GM23338 (cell line): ENCODE data around the gene CCL20. TPM values are rescaled to one million over a fixed set of nuclear protein-coding genes. Genes with fewer than 3 reads are reported as not detected.
"Not testable (repeated sequence)": the region's sequence is repeated elsewhere in the genome, so short reads cannot be mapped to it uniquely, and the experiment has no call there.

Source experiments
- ATAC-seq: fragments of 200-7000 bp; cut with Tn5 transposase; 3 replicates; pipeline ENCODE4 v1.9.1; 2020
- DNase-seq: peaks from one replicate; pipeline ENCODE4 v3.0.0-alpha.2; 2015; ENCODE audit warnings: low spot score
- H2AFZ ChIP-seq: fragments of 200-600 bp; sonication (generic); 2 replicates; pipeline ENCODE4 v1.8.0; 2016; ENCODE audit warnings: antibody characterized with exemption, mild to moderate bottlenecking, moderate library complexity
- H3F3A ChIP-seq: fragments of 200-600 bp; sonication (generic); replicated peaks from 2 replicates; pipeline ENCODE4 v1.8.0; 2017; ENCODE audit warnings: antibody characterized with exemption, mixed run types, low read depth
- H3K27ac ChIP-seq: fragments of 200-600 bp; sonication (generic); 2 replicates; pipeline ENCODE4 v1.6.1; 2016; ENCODE audit warnings: low read depth
- H3K27me3 ChIP-seq: fragments of 200-600 bp; sonication (generic); 2 replicates; pipeline ENCODE4 v1.8.0; 2016; ENCODE audit warnings: mild to moderate bottlenecking, mixed run types, moderate library complexity; ENCODE audit not compliant: insufficient read depth
- H3K36me3 ChIP-seq: fragments of 200-600 bp; sonication (generic); 2 replicates; pipeline ENCODE4 v1.8.0; 2016; ENCODE audit warnings: mild to moderate bottlenecking; ENCODE audit not compliant: insufficient read depth
- H3K4me1 ChIP-seq: fragments of 200-600 bp; sonication (generic); 2 replicates; pipeline ENCODE4 v1.8.0; 2016; ENCODE audit warnings: mild to moderate bottlenecking, moderate library complexity; ENCODE audit not compliant: insufficient read depth
- H3K4me2 ChIP-seq: fragments of 200-600 bp; sonication (generic); 2 replicates; pipeline ENCODE4 v1.7.1; 2017; ENCODE audit warnings: mixed run types
- H3K4me3 ChIP-seq: fragments of 200-600 bp; sonication (generic); 2 replicates; pipeline ENCODE4 v1.6.1; 2016; ENCODE audit warnings: mixed run types
- H3K79me2 ChIP-seq: fragments of 200-600 bp; sonication (generic); replicated peaks from 2 replicates; pipeline ENCODE4 v1.8.0; 2017; ENCODE audit warnings: mild to moderate bottlenecking; ENCODE audit not compliant: insufficient read depth
- H3K9me2 ChIP-seq: fragments of 200-600 bp; sonication (generic); 2 replicates; pipeline ENCODE4 v1.8.0; 2017; ENCODE audit not compliant: insufficient read depth
- H4K20me1 ChIP-seq: fragments of 200-600 bp; sonication (generic); replicated peaks from 2 replicates; pipeline ENCODE4 v1.8.0; 2017; ENCODE audit warnings: mild to moderate bottlenecking; ENCODE audit not compliant: insufficient read depth
- H3K27ac Mint-ChIP-seq: 2 replicates; pipeline ENCODE4 v1.8.0; 2020; ENCODE audit warnings: inconsistent platforms, mild to moderate bottlenecking, moderate library complexity, mixed read lengths
- H3K27me3 Mint-ChIP-seq: 3 replicates; pipeline ENCODE4 v1.8.0; 2022; ENCODE audit warnings: low read depth, mild to moderate bottlenecking, moderate library complexity, mixed read lengths, inconsistent platforms; ENCODE audit not compliant: insufficient read depth, poor library complexity
- H3K36me3 Mint-ChIP-seq: 3 replicates; pipeline ENCODE4 v1.8.0; 2021; ENCODE audit warnings: low read depth, mild to moderate bottlenecking, inconsistent platforms, moderate library complexity, mixed read lengths
- H3K4me1 Mint-ChIP-seq: 3 replicates; pipeline ENCODE4 v1.8.0; 2020; ENCODE audit warnings: mild to moderate bottlenecking, inconsistent platforms, mixed read lengths
- H3K4me3 Mint-ChIP-seq: 3 replicates; pipeline ENCODE4 v1.8.0; 2021; ENCODE audit warnings: moderate library complexity, mild to moderate bottlenecking, inconsistent platforms, mixed read lengths
- H3K9me3 Mint-ChIP-seq: 3 replicates; pipeline ENCODE4 v1.8.0; 2020; ENCODE audit warnings: moderate library complexity, mild to moderate bottlenecking, inconsistent platforms, mixed read lengths
- CREB1 ChIP-seq: fragments of 250-450 bp; sonication (Bioruptor Pico); IDR thresholded peaks from 2 replicates; pipeline ENCODE4 v1.5.0; 2020; ENCODE audit warnings: low read depth, mild to moderate bottlenecking, moderate library complexity
- EZH2 ChIP-seq: fragments of 200-600 bp; sonication (generic); IDR thresholded peaks from one replicate; pipeline ENCODE4 v1.8.0; 2017; ENCODE audit warnings: antibody characterized with exemption, mild to moderate bottlenecking, low read depth; ENCODE audit not compliant: unreplicated experiment
- EZH2phosphoT487 ChIP-seq: fragments of 200-600 bp; sonication (generic); IDR thresholded peaks from one replicate; pipeline ENCODE4 v1.8.1; 2018; ENCODE audit warnings: antibody characterized with exemption; ENCODE audit not compliant: unreplicated experiment
- JUNB ChIP-seq: IDR thresholded peaks from one replicate; pipeline ENCODE4 v1.6.1; 2016; ENCODE audit warnings: antibody characterized with exemption; ENCODE audit not compliant: unreplicated experiment
- NANOG ChIP-seq: IDR thresholded peaks from 2 replicates; pipeline ENCODE4 v1.6.1; 2016; ENCODE audit warnings: antibody characterized with exemption, borderline replicate concordance
- POLR2AphosphoS5 ChIP-seq: IDR thresholded peaks from 2 replicates; pipeline ENCODE4 v1.6.1; 2016; ENCODE audit warnings: antibody characterized with exemption, low read depth
- STAT1 ChIP-seq: IDR thresholded peaks from one replicate; pipeline ENCODE4 v1.6.1; 2016; ENCODE audit warnings: antibody characterized with exemption; ENCODE audit not compliant: unreplicated experiment
- ZNF114 ChIP-seq: fragments of 250-450 bp; sonication (Bioruptor Pico); IDR thresholded peaks from 2 replicates; pipeline ENCODE4 v1.5.0; 2020; ENCODE audit warnings: mild to moderate bottlenecking, moderate library complexity
- ZNF331 ChIP-seq: fragments of 250-450 bp; sonication (Bioruptor Pico); IDR thresholded peaks from 2 replicates; pipeline ENCODE4 v1.5.0; 2020; ENCODE audit warnings: low read depth, mild to moderate bottlenecking, moderate library complexity
- polyA plus RNA-seq: library from polyadenylated mRNA; unstranded; fragments of >200 nt; fragmentation: Nextera tagmentation; extraction: Ambion mirVana; gene quantifications from 2 replicates; pipeline ENCODE4 v1.2.1, GENCODE V29; 2016
- total RNA-seq: library from RNA; depleted of rRNA; stranded (reverse); fragments of >200 nt; shearing (Covaris generic); gene quantifications from 2 replicates; pipeline ENCODE4 v1.2.3, GENCODE V29; 2014
- TF ChIP-seq, protein P1 (sequence below): IDR thresholded peaks from one replicate; pipeline ENCODE4 v1.6.1; 2018; ENCODE audit warnings: antibody characterized with exemption; ENCODE audit not compliant: unreplicated experiment
- TF ChIP-seq, protein P2 (sequence below): IDR thresholded peaks from 2 replicates; pipeline ENCODE4 v1.6.1; 2016; ENCODE audit warnings: antibody characterized with exemption
- TF ChIP-seq, protein P3 (sequence below), 2 experiments: fragments of 200-600 bp in 1 of 2; sonication (generic) in 1 of 2; conservative IDR thresholded peaks; 2 replicates each; pipeline versions ENCODE4 v1.5.1 to v1.6.1; 2016 to 2017; ENCODE audit warnings: antibody characterized with exemption in 2 of 2, low read depth in 2 of 2, mild to moderate bottlenecking in 2 of 2, moderate library complexity in 1 of 2

CCL20 gene
- total and polyA plus RNA-seq, 2 experiments from 2014 or later, result not detected

DNA sequence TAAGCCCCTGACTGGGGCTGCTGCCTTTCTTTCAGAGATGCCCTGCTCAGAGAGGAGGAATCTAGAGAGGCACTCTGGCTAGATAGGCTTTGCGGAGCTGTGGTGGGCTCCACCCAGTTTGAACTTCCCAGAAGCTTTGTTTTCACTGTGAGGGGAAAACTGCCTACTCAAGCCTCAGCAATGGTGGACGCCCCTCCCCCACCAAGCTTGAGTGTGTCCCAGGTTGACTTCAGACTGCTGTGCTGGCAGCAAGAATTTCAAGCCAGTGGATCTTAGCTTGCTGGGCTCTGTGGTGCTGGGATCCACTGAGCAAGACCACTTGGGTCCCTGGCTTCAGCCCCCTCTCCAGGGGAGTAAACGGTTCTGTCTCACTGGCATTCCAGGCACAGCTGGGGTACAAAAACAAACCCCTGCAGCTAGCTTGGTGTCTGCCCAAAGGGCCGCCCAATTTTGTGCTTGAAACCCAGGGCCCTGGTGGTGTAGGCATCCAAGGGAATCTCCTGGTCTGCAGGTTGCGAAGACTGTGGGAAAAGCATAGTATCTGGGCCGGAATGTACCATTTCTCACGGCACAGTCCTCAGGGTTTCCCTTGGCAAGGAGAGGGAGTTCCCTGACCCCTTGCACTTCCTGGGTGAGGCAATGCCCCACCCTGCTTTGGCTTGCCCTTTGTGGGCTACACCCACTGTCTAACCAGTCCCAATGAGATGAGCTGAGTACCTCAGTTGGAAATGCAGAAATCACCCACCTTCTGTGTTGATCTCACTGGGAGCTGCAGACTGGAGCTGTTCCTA, 25.9 kb downstream of the CCL20 start:
- not testable (repeated sequence) for H3K4me1 ChIP-seq, H4K20me1 ChIP-seq, ATAC-seq, H3K27ac ChIP-seq, H3K27me3 ChIP-seq, H3K4me3 Mint-ChIP-seq, H3K36me3 Mint-ChIP-seq, H3K4me1 Mint-ChIP-seq, H3K27ac Mint-ChIP-seq, H3K4me2 ChIP-seq, H3K4me3 ChIP-seq, H3K9me2 ChIP-seq, H3K36me3 ChIP-seq, H3K79me2 ChIP-seq, H3F3A ChIP-seq, H3K27me3 Mint-ChIP-seq
- DNase-seq, result peak; percentile 23
- peak overlapping the region; percentile 88; the same call in 1 of the 2 replicates for H2AFZ ChIP-seq
- peaks cover 12% of the 10 kb centered on the region; the same call in 2 of the 3 replicates for H3K9me3 Mint-ChIP-seq

DNA sequence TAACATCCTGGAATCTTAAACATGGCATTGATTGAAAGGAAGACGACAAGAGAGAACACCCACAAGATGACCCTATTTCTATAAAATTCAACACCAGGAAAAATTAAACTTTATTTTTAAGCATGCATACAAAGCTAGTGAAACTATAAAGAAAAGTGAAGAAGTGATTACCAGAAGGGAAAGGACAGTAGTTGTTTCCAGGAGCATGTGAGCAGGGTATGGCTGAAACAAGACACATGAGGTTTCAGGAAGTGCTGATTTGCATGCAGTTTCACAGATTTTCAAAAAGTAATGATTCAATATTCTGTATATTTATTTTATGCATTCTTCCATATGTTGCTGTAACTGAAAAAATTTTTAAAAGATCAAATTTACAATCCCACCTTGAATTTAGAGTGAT, 33.2 kb downstream of the CCL20 start:
- H3K27me3 ChIP-seq, result no peaks in the 10 kb centered on the region
- H3K4me2 ChIP-seq, result no peak overlapping the region
- H4K20me1 ChIP-seq, result no peaks in the 10 kb centered on the region
- no peak overlapping the region for H3K4me3 ChIP-seq
- no peaks in the 10 kb centered on the region for H3F3A ChIP-seq
- Mint-ChIP-seq H3K4me1 (peaks cover 16% of the 10 kb centered on the region), H3K27me3 (no peaks in the 10 kb centered on the region), H3K36me3 (no peaks in the 10 kb centered on the region), H3K9me3 (peaks cover 3% of the 10 kb centered on the region; the same call in 1 of the 3 replicates), H3K27ac (no peak overlapping the region), H3K4me3 (no peak overlapping the region)
- H3K9me2 ChIP-seq, result 0 out of 2 replicates have a peak, but pooled peaks cover 3% of the 10 kb centered on the region
- no peak overlapping the region for H3K27ac ChIP-seq
- DNase-seq (no peak), ATAC-seq (no peak)
- no peaks in the 10 kb centered on the region for H3K36me3 ChIP-seq
- peaks cover 11% of the 10 kb centered on the region; the same call in 1 of the 2 replicates for H3K4me1 ChIP-seq
- 0 out of 2 replicates have a peak overlapping the region, but pooled peaks have one; percentile 32 for H2AFZ ChIP-seq
- no peaks in the 10 kb centered on the region for H3K79me2 ChIP-seq
- TF ChIP-seq, protein P1, sequence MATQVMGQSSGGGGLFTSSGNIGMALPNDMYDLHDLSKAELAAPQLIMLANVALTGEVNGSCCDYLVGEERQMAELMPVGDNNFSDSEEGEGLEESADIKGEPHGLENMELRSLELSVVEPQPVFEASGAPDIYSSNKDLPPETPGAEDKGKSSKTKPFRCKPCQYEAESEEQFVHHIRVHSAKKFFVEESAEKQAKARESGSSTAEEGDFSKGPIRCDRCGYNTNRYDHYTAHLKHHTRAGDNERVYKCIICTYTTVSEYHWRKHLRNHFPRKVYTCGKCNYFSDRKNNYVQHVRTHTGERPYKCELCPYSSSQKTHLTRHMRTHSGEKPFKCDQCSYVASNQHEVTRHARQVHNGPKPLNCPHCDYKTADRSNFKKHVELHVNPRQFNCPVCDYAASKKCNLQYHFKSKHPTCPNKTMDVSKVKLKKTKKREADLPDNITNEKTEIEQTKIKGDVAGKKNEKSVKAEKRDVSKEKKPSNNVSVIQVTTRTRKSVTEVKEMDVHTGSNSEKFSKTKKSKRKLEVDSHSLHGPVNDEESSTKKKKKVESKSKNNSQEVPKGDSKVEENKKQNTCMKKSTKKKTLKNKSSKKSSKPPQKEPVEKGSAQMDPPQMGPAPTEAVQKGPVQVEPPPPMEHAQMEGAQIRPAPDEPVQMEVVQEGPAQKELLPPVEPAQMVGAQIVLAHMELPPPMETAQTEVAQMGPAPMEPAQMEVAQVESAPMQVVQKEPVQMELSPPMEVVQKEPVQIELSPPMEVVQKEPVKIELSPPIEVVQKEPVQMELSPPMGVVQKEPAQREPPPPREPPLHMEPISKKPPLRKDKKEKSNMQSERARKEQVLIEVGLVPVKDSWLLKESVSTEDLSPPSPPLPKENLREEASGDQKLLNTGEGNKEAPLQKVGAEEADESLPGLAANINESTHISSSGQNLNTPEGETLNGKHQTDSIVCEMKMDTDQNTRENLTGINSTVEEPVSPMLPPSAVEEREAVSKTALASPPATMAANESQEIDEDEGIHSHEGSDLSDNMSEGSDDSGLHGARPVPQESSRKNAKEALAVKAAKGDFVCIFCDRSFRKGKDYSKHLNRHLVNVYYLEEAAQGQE, result no peak
- no peak for TF ChIP-seq NANOG
- no peak for TF ChIP-seq ZNF114 (CRISPR knock-in tag)
- TF ChIP-seq, protein P2, sequence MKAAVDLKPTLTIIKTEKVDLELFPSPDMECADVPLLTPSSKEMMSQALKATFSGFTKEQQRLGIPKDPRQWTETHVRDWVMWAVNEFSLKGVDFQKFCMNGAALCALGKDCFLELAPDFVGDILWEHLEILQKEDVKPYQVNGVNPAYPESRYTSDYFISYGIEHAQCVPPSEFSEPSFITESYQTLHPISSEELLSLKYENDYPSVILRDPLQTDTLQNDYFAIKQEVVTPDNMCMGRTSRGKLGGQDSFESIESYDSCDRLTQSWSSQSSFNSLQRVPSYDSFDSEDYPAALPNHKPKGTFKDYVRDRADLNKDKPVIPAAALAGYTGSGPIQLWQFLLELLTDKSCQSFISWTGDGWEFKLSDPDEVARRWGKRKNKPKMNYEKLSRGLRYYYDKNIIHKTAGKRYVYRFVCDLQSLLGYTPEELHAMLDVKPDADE, result no peak
- TF ChIP-seq, protein P3, sequence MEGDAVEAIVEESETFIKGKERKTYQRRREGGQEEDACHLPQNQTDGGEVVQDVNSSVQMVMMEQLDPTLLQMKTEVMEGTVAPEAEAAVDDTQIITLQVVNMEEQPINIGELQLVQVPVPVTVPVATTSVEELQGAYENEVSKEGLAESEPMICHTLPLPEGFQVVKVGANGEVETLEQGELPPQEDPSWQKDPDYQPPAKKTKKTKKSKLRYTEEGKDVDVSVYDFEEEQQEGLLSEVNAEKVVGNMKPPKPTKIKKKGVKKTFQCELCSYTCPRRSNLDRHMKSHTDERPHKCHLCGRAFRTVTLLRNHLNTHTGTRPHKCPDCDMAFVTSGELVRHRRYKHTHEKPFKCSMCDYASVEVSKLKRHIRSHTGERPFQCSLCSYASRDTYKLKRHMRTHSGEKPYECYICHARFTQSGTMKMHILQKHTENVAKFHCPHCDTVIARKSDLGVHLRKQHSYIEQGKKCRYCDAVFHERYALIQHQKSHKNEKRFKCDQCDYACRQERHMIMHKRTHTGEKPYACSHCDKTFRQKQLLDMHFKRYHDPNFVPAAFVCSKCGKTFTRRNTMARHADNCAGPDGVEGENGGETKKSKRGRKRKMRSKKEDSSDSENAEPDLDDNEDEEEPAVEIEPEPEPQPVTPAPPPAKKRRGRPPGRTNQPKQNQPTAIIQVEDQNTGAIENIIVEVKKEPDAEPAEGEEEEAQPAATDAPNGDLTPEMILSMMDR (conservative IDR thresholded peaks at IDR 0.05; ENCODE audit: low read depth in 2 of 2), result no peak
- no peak for TF ChIP-seq CREB1 (CRISPR knock-in tag)
- TF ChIP-seq EZH2phosphoT487, result no peak
- TF ChIP-seq EZH2, result no peak
- TF ChIP-seq STAT1, result no peak
- no peak for TF ChIP-seq ZNF331 (CRISPR knock-in tag)
- TF ChIP-seq JUNB, result no peak
- no peak for TF ChIP-seq POLR2AphosphoS5
